HG02852 (cell line): ENCODE results near the gene SNRPE.
A peak's percentile ranks its signal among the peaks of the same experiment; 100 is the strongest.
"Not testable (repeated sequence)": the region's sequence is repeated elsewhere in the genome, so short reads cannot be mapped to it uniquely, and the experiment has no call there.

ENCODE experiments used
- ATAC-seq: cut with Tn5 transposase; IDR thresholded peaks from one replicate; pipeline ENCODE4 v1.9.1; 2021; ENCODE audit warnings: mild to moderate bottlenecking, moderate library complexity; ENCODE audit not compliant: unreplicated experiment

The SNRPE gene

GRCh38 chr1:203861379-203862184, at the start of gene SNRPE:
TSS of gene SNRPE (plus strand) at chr1:203861599. CDS start at chr1:203861660, 61 bp downstream.
- ATAC-seq = peak; percentile 94

GRCh38 chr1:203813581-203814341, 47.6 kb upstream of the SNRPE start:
- no peak for ATAC-seq

DNA sequence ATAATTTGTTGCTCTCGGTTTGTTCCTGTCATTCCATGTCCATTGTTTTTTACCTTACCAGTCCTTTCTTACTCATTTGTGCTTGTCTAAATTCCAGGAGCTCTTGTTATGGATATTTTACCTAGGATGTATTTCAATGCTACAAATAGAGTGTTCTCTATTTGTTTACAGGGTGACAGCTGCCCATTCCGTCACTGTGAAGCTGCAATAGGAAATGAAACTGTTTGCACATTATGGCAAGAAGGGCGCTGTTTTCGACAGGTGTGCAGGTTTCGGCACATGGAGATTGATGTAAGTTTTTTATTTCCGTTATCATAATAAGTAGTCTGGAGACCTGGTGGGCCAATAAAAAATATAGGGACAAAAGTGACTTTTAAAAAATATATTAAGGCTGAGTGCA, 43.0 kb upstream of the SNRPE start:
- no peak for ATAC-seq

- no peak for ATAC-seq
These were observed 38.1 kb upstream of the SNRPE start for GRCh38 chr1:203823306-203823705.

DNA sequence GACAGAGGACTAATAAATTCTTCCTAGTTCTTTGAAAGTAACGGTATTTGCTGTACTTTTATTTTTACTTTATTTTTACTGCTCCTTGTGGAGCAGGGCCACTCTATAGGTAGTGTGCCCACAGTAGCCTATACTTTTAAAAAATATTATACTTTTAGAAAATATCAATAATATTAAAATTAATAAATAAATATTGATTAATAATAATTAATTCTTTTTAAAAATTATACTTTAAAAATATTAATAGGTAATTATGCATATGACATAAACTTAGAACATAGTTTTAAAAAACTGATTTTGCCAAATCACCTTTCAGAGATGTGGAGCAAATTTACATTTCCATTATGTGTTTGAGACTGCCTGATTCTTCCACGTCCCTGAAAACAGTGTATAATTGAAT, 35.2 kb upstream of the SNRPE start:
- no peak for ATAC-seq

DNA sequence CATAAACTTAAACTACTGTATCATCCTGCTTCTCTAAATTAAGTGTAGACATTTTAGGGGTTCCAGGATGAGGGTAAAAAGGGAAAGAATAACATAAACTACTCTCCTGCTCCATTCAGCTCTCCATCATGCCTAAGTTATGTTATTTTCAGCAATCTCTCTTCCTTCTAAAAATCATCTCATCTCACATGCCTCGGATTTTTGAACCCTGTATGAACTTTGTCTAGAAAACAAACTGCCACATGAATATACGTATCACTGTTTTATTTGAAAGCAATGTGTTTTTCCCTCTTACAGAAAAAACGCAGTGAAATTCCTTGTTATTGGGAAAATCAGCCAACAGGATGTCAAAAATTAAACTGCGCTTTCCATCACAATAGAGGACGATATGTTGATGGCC, 33.4 kb upstream of the SNRPE start:
- no peak for ATAC-seq

DNA sequence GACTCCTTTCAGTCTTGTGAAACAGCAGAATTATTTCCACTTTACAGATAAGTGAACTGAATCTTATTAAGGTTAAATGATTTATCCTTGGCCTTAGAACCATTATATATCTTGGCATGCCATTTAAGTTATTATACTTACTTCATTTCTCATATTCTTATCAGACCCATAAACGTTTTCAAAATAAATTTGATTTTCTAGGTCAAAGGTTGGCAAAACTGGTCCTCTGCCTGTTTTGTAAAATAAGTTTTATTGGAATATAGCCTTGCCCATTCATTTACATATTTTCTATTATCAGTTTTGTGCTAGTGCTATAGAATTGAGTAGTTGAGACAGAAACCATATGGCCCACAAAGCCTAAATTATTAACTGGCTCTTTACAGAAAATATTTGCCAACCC, 32.9 kb upstream of the SNRPE start:
- ATAC-seq = no peak

DNA sequence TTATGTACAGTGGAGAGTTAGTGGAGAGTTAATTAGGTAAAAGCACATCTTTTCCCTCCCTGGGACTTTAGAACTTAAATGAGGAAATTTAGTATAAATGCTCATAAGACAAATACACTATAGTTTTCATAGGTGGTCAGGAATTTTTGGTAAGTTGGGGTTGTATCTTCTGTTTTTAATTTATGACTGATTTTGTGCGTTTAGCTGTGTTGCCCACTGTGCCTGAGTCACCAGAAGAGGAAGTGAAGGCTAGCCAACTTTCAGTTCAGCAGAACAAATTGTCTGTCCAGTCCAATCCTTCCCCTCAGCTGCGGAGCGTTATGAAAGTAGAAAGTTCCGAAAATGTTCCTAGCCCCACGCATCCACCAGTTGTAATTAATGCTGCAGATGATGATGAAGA, 32.2 kb upstream of the SNRPE start:
- ATAC-seq = not testable (repeated sequence)

GRCh38 chr1:203835476-203835875, 25.9 kb upstream of the SNRPE start:
- ATAC-seq = no peak

GRCh38 chr1:203839081-203839480, 22.3 kb upstream of the SNRPE start:
- ATAC-seq = no peak

GRCh38 chr1:203840208-203840808, 21.1 kb upstream of the SNRPE start:
- ATAC-seq = no peak

DNA sequence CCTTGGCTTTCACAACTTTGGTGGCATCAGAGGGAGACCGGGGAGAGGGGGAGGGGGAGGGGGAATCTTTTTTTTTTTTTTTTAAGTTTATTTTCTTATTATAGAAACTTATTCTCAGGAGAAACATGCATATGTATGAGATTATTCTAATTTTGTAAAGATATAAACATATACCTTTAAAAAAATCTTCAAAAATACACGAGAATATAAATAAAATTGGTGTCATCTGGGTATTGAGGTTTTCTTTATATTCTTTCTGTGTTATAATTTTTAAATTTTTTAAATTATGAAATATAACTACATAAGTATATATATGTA, 18.9 kb upstream of the SNRPE start:
- no peak for ATAC-seq

- ATAC-seq = no peak
These were observed 18.0 kb upstream of the SNRPE start for GRCh38 chr1:203843435-203843834.

GRCh38 chr1:203853112-203853511, 8.3 kb upstream of the SNRPE start:
- ATAC-seq = not testable (repeated sequence)

GRCh38 chr1:203858055-203858454, 3.3 kb upstream of the SNRPE start:
- ATAC-seq = no peak

GRCh38 chr1:203858975-203859374, 2.4 kb upstream of the SNRPE start:
- ATAC-seq = no peak

DNA sequence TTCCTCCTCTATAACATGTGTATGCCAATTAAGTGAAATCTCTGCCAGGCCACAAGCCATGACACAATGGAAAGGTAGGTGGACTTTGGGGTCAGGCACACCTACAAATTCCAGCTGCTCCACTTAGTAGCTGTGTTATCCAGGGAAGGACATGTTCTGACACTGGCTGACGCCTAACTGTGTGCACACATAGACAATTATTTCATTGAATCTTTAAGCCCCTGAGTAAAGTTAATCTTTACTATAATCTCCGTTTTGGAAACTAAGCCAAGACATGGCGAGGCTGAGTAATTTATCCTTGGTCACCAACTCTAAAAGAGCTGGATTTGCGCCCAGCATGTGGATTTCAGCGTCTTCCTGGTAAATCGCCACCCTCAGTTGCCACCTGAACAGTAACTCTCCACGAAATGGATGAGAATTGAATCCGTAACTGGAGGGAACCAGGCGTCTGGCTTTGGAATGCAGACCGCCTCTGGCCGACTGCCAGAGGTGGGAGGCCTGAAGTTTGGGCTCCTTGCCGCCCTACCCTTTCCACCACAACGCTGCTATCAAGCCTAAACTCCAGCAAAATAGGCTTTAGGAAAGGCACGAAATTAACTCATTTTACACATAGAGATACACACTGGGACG, 888 bp upstream of the SNRPE start:
- ATAC-seq = no peak

GRCh38 chr1:203867802-203868201, 6.4 kb downstream of the SNRPE start:
- ATAC-seq = no peak

DNA sequence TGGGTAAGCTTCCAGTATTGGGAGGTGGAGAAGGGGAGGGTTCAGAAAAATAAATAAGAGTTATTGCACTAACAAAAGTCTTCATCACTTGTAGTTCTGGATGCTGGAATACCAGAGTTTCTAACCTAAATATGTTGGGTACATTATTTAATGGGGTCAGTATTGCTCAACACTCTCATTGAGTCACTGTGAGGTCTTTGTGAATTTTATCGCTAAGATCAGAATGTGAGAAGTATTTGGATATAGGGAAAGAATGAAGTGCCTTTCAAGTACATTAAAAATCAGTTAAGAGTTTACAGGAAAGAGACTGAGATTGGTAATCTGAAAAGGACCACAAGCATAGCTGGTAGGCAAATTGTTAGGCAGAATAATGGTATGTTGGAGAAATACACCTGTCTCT, 8.8 kb downstream of the SNRPE start:
- ATAC-seq = no peak

DNA sequence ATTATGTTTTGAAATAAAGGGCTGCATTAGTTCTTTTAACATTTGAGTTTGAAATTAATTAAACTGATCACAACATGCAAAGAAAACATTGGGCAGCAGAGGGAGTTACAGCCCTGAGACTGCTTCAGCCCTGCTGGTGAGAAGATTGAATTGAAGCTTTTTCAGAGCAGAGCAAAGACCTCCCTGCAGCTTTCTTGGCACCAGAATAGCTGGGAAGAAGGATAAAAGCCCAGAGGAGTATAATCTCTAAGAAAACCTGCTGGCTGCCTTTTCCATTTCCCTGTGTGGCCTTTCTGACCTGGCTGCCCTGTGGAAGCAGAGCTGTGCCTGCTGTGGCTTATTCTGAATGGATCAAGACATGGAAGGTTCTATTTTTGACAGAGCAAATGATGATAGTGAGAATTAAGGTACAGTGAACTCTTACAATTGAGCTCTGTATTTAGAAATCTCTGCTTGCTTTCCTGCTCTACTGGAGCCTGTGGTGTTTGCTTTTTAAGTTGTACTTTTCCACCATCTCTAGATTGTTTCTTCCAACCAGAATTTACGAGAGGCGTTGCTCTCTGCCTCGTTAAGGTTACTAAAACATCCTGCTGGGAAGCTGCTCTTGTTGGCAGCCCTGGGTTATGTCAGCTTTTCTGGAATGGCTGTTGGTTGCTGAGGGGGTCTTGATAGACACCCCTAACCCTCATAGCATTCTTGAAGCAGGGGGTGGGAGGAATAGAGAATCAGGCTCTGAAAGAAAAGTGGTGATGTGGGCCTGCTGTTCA, 9.9 kb downstream of the SNRPE start:
- no peak for ATAC-seq

DNA sequence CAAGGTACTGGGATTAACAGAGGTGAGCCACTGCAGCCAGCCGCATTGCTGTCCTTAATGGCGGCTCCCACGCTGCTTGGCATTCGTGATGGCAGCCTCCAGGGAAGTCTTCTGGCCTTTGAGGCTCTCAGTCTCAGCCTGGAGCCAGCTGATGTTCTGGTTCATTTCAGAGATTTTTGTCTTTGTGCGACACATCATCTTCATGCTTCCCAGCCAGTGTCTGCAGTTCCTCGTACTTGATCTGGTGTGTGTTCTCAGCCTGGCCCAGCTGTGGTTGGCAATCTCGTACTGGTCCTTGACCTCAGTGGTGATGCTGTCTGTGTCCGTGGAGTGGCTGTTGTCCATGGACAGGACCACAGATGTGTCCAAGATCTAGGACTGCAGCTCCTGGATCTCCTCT, 11.7 kb downstream of the SNRPE start:
- ATAC-seq = no peak
